ENCODE data around the gene PHOSPHO2.

- TF ChIP-seq POLR2A (IDR thresholded peaks at IDR 0.05; ENCODE audit: low read depth, low read length): no peak
- TF ChIP-seq MAX (IDR thresholded peaks at IDR 0.05; ENCODE audit: insufficient read depth, insufficient read length): no peak
- TF ChIP-seq CTCF (IDR thresholded peaks at IDR 0.05; ENCODE audit: extremely low read depth in 1 of 2, insufficient read depth in 1 of 2, low read depth in 1 of 2, low read length in 2 of 2): no peak
- TF ChIP-seq EZH2 (IDR thresholded peaks at IDR 0.05; ENCODE audit: borderline replicate concordance, low read depth, low read length, severe bottlenecking): no peak
- TF ChIP-seq GATA2 (IDR thresholded peaks at IDR 0.05; ENCODE audit: insufficient read depth, insufficient read length, low read depth, low read length): no peak
Observed at GRCh38 chr2:169727065-169727464, 32.8 kb downstream of the PHOSPHO2 start.
